ENCODE results near the gene GBX1. TPM values are rescaled to one million over a fixed set of nuclear protein-coding genes. Genes with fewer than 3 reads are reported as not detected.

GBX1 gene
- total and polyA plus RNA-seq, 2 donors (not counting 3 experiments of a cell fraction or from before 2014, with no cell fraction given) = not detected

GRCh38 chr7:151197932-151198331 lies 30.4 kb upstream of the GBX1 start:
- no peaks in the 10 kb centered on the region for H4K20me1 ChIP-seq (replicated peaks; ENCODE audit: control insufficient read depth, extremely low read depth, insufficient read depth, low read length)
- no peak overlapping the region for H3K4me2 ChIP-seq (ENCODE audit: insufficient read depth, low read length)
- H3K79me2 ChIP-seq (ENCODE audit: control insufficient read depth, insufficient read depth, low read length) = no peaks in the 10 kb centered on the region
- no peaks in the 10 kb centered on the region for H3K9me3 ChIP-seq (replicated peaks; ENCODE audit: control insufficient read depth, insufficient read depth, low read length)
- H3K27me3 ChIP-seq (ENCODE audit: control insufficient read depth in 2 of 2, insufficient read depth in 2 of 2, low read length in 2 of 2) = peaks cover 12 to 14% of the 10 kb centered on the region in 2 experiments
- ChIA-PET POLR2A (no interaction called here), CTCF (no interaction called here)
- BruUV-seq (replicated peaks) = no TSS peak
- H3K9ac ChIP-seq (replicated peaks; ENCODE audit: extremely low read depth, insufficient read depth, low read length) = no peak overlapping the region
- no peaks in the 10 kb centered on the region for H3K36me3 ChIP-seq (ENCODE audit: control insufficient read depth in 2 of 2, extremely low read depth in 1 of 2, insufficient read depth in 2 of 2, low read length in 2 of 2)
- FAIRE-seq = no peak
- H3K4me1 ChIP-seq (ENCODE audit: control insufficient read depth, extremely low read depth, insufficient read depth, low read length) = no peaks in the 10 kb centered on the region
- no peak overlapping the region for H3K27ac ChIP-seq (ENCODE audit: insufficient read depth, low read depth, low read length)
- no peak overlapping the region for H3K4me3 ChIP-seq (replicated peaks in 1 of 3; ENCODE audit: insufficient read depth in 1 of 3, low read depth in 1 of 3, low read length in 3 of 3)
- H2AFZ ChIP-seq (ENCODE audit: low read depth, low read length) = no peak overlapping the region
- TF ChIP-seq CTCF (IDR thresholded peaks at IDR 0.05; ENCODE audit: extremely low read depth in 1 of 2, insufficient read depth in 1 of 2, low read depth in 1 of 2, low read length in 2 of 2) (no peak), MYC (IDR thresholded peaks at IDR 0.05; ENCODE audit: low read depth, low read length) (no peak), GATA2 (IDR thresholded peaks at IDR 0.05; ENCODE audit: insufficient read depth, insufficient read length, low read depth, low read length) (no peak), EZH2 (IDR thresholded peaks at IDR 0.05; ENCODE audit: borderline replicate concordance, low read depth, low read length, severe bottlenecking) (no peak), POLR2A (IDR thresholded peaks at IDR 0.05; ENCODE audit: low read depth, low read length) (no peak), FOS (IDR thresholded peaks at IDR 0.05; ENCODE audit: borderline replicate concordance, insufficient read depth, low read length) (no peak), JUN (IDR thresholded peaks at IDR 0.05; ENCODE audit: borderline replicate concordance, insufficient read depth, insufficient read length, low read depth) (no peak), POLR2AphosphoS5 (IDR thresholded peaks at IDR 0.05; ENCODE audit: insufficient read depth, low read depth, low read length) (no peak)
- TF ChIP-seq, protein P1, sequence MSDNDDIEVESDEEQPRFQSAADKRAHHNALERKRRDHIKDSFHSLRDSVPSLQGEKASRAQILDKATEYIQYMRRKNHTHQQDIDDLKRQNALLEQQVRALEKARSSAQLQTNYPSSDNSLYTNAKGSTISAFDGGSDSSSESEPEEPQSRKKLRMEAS (IDR thresholded peaks at IDR 0.05; ENCODE audit: insufficient read depth, insufficient read length) = no peak
- H3K9me1 ChIP-seq (replicated peaks; ENCODE audit: control insufficient read depth, extremely low read depth, insufficient read depth, low read length) = no peaks in the 10 kb centered on the region
- dilution Hi-C loops (cut with MboI; ENCODE audit: extremely low pct_ligation_motif_present, low sequenced_read_pairs) (no loop called here), intact Hi-C loops (cut with micrococcal nuclease) (no loop called here)
- no peak for DNase-seq (ENCODE audit: low read depth, low spot score)

All from endothelial cell of umbilical vein (primary cell).